NCI-H2227 treated with DMSO at 0.1 percent for 48 hours (cell line): Measurements from ENCODE around the gene NFIX.

Experiments
- DNase-seq: peaks from one replicate; lab custom pipeline; 2025; lab: John Stamatoyannopoulos, UW

NFIX gene

GRCh38 chr19:13104848-13105711 lies 109.8 kb downstream of the NFIX start:
- DNase-seq: no peak

DNA sequence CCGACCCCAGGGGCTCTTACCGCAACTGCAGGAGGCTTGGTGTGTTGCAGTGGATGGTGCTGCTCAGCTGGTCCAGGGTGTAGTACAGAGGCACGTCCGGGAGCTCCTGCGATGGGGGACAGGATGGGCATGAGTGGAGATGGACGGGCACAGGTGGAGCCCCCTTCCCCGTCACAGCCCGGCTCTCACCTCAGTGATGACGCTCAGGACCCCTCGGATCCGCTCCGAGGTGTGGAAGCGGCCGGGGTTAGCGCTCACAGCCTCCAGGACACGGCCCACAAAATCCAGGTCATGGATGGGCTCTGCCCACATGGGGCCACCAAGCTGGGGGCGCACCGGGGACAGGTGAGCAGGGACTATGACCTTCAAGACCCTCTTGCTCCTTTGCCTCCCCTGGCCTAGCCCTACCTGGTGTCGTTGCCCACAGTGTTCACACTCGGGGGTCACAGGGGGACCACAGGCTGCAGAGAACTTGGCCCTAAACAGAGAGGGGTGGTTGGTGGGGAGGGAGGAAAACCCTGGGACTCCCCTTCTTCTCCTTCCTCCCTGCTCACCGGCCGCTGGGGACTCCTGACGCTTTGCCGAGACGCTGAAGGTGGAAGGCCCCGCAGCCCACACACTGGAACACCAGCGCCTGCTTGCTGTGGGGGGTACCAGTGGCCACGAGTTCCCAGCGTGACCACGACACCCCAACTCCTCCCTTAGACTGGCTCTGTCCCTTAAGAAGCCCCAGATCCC lies 114.3 kb downstream of the NFIX start:
- DNase-seq: no peak

DNA sequence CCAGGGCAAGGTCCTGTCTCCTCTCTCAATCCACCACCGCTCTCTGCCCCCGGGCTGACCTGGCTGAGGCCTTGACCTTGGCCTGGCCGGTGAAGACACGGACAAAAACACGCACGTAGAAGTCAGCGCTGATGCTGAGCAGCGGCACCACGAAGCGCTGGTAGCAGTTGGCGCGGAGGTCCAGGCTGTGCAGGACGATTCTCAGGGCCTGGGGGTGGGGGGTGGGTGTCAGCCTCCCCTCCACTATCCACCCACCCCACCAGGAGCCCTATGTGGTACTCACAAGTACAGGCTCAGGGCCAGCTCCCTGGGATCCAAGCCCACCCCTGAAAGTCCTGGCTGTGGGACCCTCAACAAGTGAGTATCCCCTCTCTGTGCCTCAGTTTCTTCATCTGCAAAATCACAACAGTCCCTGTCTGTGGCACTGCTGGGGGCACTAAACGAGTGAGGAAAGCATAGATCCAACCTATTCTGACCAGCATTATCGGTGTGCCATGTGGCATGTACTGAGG lies 114.9 kb downstream of the NFIX start:
- no peak for DNase-seq

- DNase-seq: no peak
Observed at GRCh38 chr19:13112555-13112954, 117.3 kb downstream of the NFIX start.

DNA sequence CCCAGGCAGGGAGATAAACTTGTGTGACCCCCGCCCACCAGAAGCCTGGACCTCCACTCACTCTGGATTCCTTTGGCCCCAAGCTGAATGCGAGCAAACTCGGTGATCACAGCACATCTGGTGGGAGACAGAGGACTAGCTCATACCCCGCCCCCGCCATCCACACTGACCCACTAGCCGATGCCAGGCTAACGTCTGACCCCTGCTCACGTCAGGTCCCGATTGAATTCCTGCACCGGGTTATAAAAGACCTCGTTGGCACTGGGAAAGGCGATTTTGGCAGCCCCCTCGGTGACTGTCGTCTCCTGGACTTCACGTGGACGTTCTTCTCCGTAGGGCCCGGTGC lies 120.6 kb downstream of the NFIX start:
- no peak for DNase-seq

GRCh38 chr19:13116282-13117175 lies 121.3 kb downstream of the NFIX start, which contains the start of gene TRMT1:
Gene TRMT1, minus strand, starts transcription at chr19:13116740. Its CDS starts 341 bp downstream, at chr19:13116399.
- DNase-seq: peak; percentile 69

GRCh38 chr19:13117176-13117771 lies 122.0 kb downstream of the NFIX start:
- DNase-seq: no peak

DNA sequence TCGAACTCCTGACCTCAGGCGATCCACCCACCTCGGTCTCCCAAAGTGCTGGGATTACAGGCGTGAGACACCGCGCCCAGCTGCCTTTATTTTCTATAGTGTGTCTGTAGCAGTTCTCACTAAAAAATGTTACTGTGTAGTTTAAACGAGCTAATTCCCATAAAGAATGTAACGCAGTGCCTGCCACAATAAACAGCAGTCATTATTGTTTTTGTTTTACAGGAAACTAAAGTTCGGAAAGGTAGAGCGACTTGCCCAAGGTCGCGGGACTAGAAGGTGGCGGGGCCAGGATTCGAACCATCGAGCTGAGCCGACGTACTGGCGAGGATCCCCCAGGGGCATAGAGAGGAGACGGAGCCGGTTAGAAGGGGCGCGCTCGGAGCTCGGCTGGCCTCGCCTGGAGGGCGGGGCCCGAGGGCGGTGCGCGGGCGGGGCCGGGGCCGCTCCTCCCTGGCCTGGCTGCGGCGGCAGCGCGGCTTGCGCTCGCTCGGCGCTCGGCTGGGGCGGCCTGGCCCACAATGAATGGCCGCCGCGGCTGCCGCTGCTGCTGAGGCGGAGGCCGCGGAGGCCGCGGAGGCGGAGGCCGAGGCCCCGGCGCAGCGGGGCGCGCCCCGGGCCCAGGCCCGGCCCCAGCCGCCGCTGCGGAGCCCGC lies 122.6 kb downstream of the NFIX start, which contains the start of gene NACC1:
Gene NACC1 (plus strand): TSS at position 493 of the 652 bp plus-strand sequence. CDS start 16,944 bp downstream, outside the sequence.
- DNase-seq: peak; percentile 77

DNA sequence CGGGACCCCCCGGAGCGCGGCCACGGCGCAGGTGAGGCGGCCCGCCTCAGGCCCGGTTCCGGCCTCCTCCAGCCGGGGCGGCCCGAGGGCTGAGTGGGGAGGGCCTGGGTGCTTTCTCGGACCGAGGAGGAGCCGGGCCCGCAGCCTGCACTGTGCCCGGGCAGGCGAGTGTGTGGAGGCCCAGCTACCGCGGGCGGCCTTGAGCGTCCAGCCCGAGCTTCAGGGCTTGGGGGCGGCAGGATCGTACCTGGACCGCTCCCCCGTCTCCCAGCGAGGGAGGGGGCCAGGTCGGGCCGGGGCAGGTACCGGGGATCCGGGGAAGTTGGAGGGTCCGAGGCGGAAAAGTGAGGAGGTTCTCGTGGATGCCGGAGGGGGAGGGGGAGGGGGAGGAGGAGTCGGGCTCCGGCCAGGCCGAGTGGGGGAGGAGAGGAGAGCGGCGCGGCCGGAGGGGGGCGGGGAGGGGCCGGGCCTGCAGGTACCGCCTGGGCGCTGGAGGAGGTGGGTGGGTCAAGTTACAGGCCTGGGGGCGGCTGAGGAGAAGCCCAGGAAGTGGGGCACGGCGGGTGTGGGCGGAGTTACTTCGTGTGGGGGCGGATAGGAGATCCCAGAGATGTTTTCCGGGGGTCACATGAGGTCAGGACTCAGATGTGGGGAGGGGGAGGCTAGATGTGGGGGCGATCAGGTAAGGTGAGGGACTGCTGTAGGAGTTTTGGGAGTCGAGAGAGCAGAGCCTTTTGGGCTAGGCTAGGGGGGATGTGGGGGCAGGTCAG lies 123.3 kb downstream of the NFIX start:
- no peak for DNase-seq

- DNase-seq: no peak
Observed at GRCh38 chr19:13119627-13120026, 124.4 kb downstream of the NFIX start.

GRCh38 chr19:13120031-13120430 lies 124.8 kb downstream of the NFIX start:
- DNase-seq: no peak

- no peak for DNase-seq
Observed at GRCh38 chr19:13120817-13121216, 125.5 kb downstream of the NFIX start.

- DNase-seq: no peak
Observed at GRCh38 chr19:13121551-13122274, 126.4 kb downstream of the NFIX start.

DNA sequence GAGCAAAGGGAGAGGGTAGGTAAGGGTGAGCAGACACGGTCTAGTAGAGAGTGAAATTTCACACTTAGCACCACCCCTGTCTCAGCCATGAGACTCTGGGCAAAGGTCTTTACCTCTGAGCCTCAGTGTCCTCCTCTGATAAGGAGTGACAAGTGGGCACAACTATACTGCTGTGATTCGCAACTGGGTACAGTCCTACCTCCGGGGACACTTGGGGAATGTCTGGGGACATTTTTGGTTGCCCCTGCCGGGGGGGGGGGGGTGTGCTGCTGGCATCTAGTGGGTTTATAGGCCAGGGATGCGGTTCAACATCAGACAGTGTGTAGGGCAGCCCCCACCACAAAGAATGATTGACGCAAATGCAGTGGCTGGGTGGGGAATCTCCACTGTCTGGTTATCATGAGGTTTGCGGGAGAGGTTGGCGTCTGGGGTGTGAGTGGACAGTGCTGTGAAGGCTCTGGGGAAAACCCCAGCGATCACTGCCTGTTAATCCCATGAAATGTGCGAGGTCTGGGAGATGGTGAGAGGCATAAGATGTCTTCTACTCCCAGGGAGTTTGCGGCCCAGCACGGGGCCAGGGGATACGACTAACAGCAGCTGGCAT lies 127.1 kb downstream of the NFIX start:
- no peak for DNase-seq

DNA sequence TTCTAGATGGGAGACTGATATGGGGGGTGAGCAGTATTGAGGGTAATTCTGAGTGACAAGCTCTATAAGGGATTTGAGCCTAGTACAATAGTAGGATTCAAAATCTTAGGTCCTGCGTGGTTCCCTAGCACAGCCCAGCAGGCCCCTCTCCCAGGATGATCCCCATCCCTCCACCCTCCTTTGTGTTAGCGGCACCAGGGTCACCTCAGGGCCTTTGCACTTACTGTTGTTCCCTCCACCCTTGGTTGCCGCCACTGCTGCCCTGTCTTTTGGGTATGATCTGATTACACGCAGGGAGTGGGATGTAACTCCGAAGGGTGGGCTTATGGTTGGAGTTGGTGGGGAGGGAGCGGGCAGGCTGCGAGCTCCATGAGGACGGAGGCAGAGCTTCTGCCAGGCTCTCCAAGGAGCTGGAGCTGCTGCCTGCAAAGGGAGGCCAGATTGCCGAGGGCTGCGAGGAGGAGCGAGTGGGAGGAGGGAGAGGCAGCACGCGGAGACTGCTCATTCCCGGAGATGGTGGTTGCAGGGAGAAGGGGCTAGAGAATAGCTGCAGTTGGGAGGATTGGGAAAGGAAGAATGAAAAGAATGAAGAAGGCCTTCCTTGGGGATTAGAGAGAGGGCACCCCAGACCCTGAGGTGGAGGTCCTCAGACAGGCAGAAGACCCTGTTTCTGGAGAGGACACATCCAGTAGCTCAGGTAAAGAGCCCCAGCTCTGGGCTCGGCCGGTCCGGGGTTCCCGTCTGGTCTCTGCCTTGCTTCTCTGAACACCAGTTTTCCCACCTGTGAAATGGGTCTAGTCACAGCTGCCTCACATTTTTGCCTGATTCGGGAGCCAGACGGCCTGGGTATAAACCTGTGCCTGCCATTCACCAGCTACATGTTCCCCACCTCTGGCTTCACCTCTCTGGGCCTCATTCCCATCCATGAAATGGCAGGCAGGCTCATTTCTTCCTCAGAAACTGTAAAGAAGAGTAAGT lies 128.0 kb downstream of the NFIX start:
- DNase-seq: no peak

DNA sequence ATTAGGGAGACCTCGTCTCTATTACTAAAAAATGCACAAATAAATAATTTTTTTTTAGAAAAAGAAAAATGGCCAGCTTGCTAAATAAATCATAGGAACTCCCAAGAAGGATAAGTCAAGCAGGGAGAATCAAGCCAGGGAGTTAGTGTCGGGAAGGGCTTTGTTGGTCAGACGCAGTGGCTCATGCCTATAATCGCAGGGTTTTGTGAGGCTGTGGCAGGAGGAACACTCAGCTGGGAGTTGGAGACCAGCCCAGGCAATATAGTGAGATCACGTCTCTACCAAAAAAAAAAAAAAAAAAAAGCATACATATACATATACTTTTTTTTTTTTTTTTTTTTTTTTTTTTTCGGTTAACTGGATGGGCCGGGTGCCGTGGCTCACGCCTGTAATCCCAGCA lies 131.8 kb downstream of the NFIX start:
- no peak for DNase-seq

GRCh38 chr19:13127811-13128575 lies 132.7 kb downstream of the NFIX start:
- no peak for DNase-seq
